BE2C (cell line): ENCODE results near the gene POLR2A.

Experiments used
- DNase-seq: peaks from one replicate; pipeline ENCODE4 v3.0.0-alpha.2; 2020
- H3K27me3 ChIP-seq: fragments of 250-450 bp; sonication (Bioruptor Pico); 2 replicates; pipeline ENCODE4 v1.5.1; 2020; ENCODE audit warnings: mild to moderate bottlenecking
- H3K36me3 ChIP-seq: fragments of 250-450 bp; sonication (Bioruptor Pico); 2 replicates; pipeline ENCODE4 v1.5.1; 2020; ENCODE audit warnings: mild to moderate bottlenecking
- H3K4me1 ChIP-seq: fragments of 250-450 bp; sonication (Bioruptor Pico); 2 replicates; pipeline ENCODE4 v1.5.1; 2020
- H3K4me3 ChIP-seq: 2 replicates; pipeline ENCODE4 v1.5.1; 2011; ENCODE audit warnings: low read depth, low read length
- H3K9me3 ChIP-seq: fragments of 250-450 bp; sonication (Bioruptor Pico); 2 replicates; pipeline ENCODE4 v1.5.1; 2020
- CTCF ChIP-seq: IDR thresholded peaks from 2 replicates; pipeline ENCODE4 v1.5.1; 2012; ENCODE audit warnings: mild to moderate bottlenecking, low read depth, low read length

POLR2A gene

GRCh38 chr17:7443499-7444485 lies 40.4 kb upstream of the POLR2A start:
- no peak for DNase-seq
- TF ChIP-seq CTCF, result no peak
- no peak overlapping the region for H3K4me3 ChIP-seq
- no peaks in the 10 kb centered on the region for H3K4me1 ChIP-seq
- H3K9me3 ChIP-seq, result no peaks in the 10 kb centered on the region
- H3K27me3 ChIP-seq, result peaks cover 6% of the 10 kb centered on the region
- H3K36me3 ChIP-seq, result no peaks in the 10 kb centered on the region

- peaks cover 3% of the 10 kb centered on the region; the same call in 1 of the 2 replicates for H3K27me3 ChIP-seq
- no peaks in the 10 kb centered on the region for H3K4me1 ChIP-seq
- H3K9me3 ChIP-seq, result no peaks in the 10 kb centered on the region
- peak; percentile 35 for DNase-seq
- peak within 1 kb of the TSS; percentile 42 for H3K4me3 ChIP-seq
- no peak for TF ChIP-seq CTCF
- no peaks in the 10 kb centered on the region for H3K36me3 ChIP-seq
Measured at GRCh38 chr17:7444682-7445618, 39.2 kb upstream of the POLR2A start, which contains the start of gene CHRNB1. CHRNB1 (plus strand) TSS chr17:7445061; CDS start chr17:7445128, 67 bp downstream.

- no peaks in the 10 kb centered on the region for H3K36me3 ChIP-seq
- no peaks in the 10 kb centered on the region for H3K4me1 ChIP-seq
- no peak for TF ChIP-seq CTCF
- no peaks in the 10 kb centered on the region for H3K9me3 ChIP-seq
- peaks cover 3% of the 10 kb centered on the region; the same call in 1 of the 2 replicates for H3K27me3 ChIP-seq
- DNase-seq, result peak; percentile 28
- peak overlapping the region; percentile 42 for H3K4me3 ChIP-seq
Measured at GRCh38 chr17:7445619-7445968, 38.6 kb upstream of the POLR2A start.

GRCh38 chr17:7448461-7448860 lies 35.7 kb upstream of the POLR2A start:
- H3K4me3 ChIP-seq, result no peak overlapping the region
- H3K36me3 ChIP-seq, result no peaks in the 10 kb centered on the region
- no peak for DNase-seq
- H3K4me1 ChIP-seq, result no peaks in the 10 kb centered on the region
- no peaks in the 10 kb centered on the region for H3K9me3 ChIP-seq
- TF ChIP-seq CTCF, result no peak
- peaks cover 3% of the 10 kb centered on the region; the same call in 1 of the 2 replicates for H3K27me3 ChIP-seq

- no peak for DNase-seq
- Histone ChIP-seq H3K4me1 (no peaks in the 10 kb centered on the region), H3K9me3 (no peaks in the 10 kb centered on the region), H3K4me3 (no peak overlapping the region), H3K27me3 (no peaks in the 10 kb centered on the region), H3K36me3 (no peaks in the 10 kb centered on the region)
- TF ChIP-seq CTCF, result no peak
Measured at GRCh38 chr17:7459961-7460545, 24.1 kb upstream of the POLR2A start.
